NK-92 (cell line): ENCODE data around the gene KHDC4.
"Not testable (repeated sequence)": the region's sequence is repeated elsewhere in the genome, so short reads cannot be mapped to it uniquely, and the experiment has no call there.

Experiments used
- DNase-seq: peaks from one replicate; lab custom pipeline; 2025; ENCODE audit not compliant: unreplicated experiment; lab: John Stamatoyannopoulos, UW

Gene KHDC4

GRCh38 chr1:155910621-155911121, 23.5 kb downstream of the KHDC4 start:
- DNase-seq, result no peak

DNA sequence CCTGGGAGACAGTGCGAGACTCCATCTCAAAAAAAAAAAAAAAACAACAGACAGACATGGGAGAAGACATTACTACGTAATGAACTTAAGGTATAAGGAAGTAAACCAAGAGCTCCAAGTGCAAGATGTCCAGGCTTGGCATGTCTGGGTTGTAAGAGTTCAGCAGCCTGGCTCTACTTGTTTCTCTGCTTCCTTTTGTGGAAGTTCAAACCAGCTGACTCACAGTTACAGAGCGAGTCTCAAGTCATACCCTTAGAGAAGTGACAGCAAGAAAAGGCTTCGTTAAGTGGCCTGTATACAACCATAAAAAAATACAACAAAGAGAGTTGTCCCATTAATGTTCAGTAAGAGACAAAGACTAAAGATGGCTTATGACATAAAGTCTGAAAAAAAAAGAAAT, 24.3 kb downstream of the KHDC4 start:
- DNase-seq, result no peak

GRCh38 chr1:155904261-155904660, 30.0 kb downstream of the KHDC4 start:
- no peak for DNase-seq

DNA sequence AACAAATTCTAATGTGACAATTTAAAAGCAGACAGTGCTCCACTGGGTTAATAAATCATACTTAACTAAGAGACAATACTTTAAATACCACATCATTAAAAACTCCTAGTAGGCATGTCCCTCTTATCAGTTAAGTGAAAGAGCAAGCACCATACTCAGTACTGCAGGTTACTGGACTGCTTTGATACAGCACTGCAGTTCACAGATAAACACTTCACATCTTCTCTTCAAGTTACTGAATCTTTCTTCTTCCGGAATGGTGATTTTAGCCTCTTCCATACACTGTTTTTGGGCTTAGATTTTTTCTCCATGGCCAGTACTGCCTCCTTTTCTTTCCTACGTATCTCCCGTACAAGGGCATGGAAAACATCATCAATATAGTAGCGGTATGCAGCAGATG, 34.1 kb downstream of the KHDC4 start:
- DNase-seq, result no peak

DNA sequence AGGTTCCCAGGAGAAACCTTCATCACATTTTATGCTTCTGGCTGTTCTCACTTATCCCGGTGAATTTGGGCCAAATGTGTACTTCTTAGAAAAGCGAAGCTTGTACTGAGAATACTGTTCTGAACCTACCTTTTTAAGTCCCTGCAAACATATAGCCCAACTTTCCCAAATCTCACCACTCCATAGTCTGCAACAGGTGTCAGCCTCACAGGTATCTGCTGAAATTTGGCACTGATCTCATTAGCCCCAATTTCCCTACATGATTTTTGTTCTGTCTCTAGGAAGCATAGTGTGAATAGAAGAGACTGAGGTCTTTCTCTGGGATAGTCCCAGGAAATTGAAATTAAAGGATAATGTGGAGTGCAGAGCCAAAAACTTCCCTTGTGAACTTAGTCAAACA, 34.5 kb downstream of the KHDC4 start:
- no peak for DNase-seq

DNA sequence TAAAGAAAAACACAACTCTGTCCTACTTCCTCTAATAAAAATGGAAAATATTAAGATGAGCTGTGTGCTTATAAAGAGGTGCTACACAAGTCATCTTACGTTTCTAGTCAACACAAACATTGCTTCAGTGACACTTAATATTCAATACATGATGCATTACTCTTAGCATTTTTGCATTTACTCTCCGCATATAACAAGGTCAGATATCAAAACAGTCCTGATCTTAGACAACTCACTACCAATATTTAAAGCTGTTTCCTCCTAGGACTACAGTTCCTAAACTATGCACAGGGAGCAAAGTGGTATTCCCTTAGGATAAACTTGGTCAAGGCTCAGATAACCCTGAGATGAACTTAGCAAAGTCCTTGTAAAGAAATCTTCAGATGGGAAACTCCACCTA, 35.3 kb downstream of the KHDC4 start:
- DNase-seq, result no peak

- DNase-seq, result no peak
These were observed 36.5 kb downstream of the KHDC4 start for GRCh38 chr1:155897746-155898145.

DNA sequence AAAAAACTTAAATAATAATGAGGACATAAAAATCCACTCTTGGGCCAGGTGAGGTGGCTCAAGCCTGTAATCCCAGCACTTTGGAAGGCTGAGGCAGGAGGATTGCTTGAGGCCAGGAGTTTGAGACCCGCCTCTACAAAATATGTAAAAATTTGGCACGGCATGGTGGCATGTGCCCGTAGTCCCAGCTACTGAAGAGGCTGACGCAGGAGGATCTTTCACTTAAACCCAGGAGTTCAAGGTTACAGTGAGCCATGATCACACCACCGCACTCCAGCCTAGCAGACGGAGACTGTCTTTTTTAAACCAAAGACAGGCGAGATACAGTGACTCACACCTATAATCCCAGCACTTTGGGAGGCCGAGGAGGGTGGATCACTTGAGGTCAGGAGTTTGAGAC, 37.7 kb downstream of the KHDC4 start:
- not testable (repeated sequence) for DNase-seq

GRCh38 chr1:155895617-155896016, 38.6 kb downstream of the KHDC4 start:
- not testable (repeated sequence) for DNase-seq

- no peak for DNase-seq
These were observed 40.6 kb downstream of the KHDC4 start for GRCh38 chr1:155893389-155894142.

- no peak for DNase-seq
These were observed 41.4 kb downstream of the KHDC4 start for GRCh38 chr1:155892796-155893195.

- DNase-seq, result no peak
These were observed 44.0 kb downstream of the KHDC4 start for GRCh38 chr1:155890251-155890650.

GRCh38 chr1:155889566-155889965, 44.6 kb downstream of the KHDC4 start:
- no peak for DNase-seq

DNA sequence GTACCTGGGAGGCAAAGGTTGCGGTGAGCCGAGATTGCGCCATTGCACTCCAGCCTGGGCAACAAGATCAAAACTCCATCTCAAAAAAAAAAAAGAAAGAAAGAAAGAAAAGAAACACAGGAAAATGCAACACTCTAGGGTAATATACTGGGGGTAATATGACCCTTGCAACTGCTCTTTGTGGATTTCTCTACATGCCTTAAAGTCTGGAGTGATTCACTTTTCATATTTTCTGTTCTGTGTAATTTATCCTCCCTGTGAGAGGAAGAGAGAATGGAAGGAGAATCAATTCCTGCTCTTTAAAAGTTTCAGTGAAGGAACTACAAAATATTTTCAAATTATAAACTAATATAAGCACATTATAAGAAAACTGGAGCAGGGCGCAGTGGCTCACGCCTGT, 45.7 kb downstream of the KHDC4 start:
- DNase-seq, result no peak

DNA sequence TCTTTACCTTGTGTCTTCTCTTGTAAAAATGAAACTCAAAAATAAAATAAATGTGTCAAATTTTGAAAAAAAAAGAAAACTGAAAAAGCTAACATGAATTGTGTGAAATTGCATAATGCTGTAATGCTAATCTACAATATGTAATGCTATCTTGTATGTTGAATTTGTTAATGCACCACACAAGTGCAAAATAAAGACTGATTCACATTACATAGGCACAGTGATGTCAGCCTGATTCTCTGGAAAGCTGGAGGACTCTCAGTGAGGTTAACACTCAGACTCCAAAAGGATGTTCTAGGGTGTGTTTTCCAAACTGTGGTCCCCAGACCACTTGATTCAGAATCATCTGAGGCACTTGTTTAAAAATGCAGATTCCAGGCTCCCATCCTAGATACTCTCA, 49.2 kb downstream of the KHDC4 start:
- no peak for DNase-seq

DNA sequence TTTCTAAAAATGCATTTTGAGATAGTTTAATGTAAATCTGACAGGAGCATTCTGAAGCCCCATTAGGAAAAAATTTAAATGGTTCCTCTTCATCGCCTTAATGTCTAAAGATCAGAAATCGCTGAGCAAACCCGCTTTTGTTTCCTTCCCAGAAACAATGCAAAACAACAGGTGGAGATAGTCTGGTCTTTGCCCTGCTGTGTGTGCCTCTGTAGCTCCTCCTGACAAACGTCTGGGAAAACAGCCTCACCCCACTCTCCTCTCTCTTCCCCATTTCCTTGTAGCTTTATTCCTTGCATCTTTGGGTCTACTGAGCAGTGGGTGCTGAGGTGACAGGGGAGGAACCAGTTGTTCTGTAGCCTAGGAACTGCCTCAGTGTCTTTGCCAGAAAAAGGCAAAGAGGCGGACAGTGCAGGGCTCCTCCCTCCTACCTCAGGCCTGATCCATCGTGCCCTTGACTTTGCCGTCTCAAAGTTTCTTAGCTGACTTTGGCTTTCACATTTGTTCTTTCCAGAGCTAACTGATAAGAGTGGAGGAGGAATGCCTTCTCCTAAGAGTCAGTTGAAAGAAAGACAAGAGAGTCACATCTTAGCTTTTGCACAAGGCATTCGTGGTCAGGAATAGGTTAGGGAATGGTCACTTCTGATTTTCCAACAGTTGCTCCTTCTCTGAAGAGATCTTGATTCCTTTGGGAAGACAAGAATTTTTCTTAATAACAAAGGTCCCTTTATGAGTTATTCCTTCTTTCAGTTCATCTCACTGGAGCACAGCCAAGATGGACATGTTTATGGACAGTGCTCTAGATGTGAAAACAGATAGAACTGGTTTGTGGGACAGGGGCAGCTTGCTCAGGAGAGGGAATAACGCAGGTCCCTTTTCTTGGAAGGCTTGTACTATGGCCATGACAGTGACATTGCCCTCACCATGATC, 49.9 kb downstream of the KHDC4 start:
- no peak for DNase-seq

GRCh38 chr1:155882766-155883165, 51.4 kb downstream of the KHDC4 start:
- no peak for DNase-seq

- no peak for DNase-seq
These were observed 52.0 kb downstream of the KHDC4 start for GRCh38 chr1:155882235-155882634.

- DNase-seq, result no peak
These were observed 53.3 kb downstream of the KHDC4 start for GRCh38 chr1:155880950-155881349.

GRCh38 chr1:155880251-155880650, 54.0 kb downstream of the KHDC4 start:
- no peak for DNase-seq

DNA sequence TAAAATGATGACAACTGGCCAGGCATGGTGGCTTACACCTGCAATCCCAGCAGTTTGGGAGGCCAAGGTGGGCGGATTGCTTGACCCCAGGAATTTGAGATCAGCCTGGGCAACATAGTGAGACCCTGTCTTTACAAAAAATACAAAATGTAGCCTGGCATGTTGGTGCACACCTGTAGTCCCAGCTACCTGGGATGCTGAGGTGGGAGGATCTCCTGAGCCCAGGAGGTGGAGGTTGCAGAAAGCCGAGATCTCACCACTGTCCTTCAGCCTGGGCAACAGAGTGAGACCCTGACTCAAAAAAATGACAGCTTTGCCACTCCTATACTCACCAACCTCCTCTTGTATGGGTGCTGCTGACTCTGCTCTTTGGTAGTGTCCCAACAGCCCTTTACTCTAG, 56.3 kb downstream of the KHDC4 start:
- DNase-seq, result no peak

GRCh38 chr1:155873860-155874259, 60.4 kb downstream of the KHDC4 start:
- no peak for DNase-seq
